ENCODE results near the gene IFT88. TPM values are rescaled to one million over a fixed set of nuclear protein-coding genes. Genes with fewer than 3 reads are reported as not detected.

Gene IFT88
- total and polyA plus RNA-seq, 9 of the 15 experiments (the other 6 are each of a cell fraction or from before 2014, with no cell fraction given) = 8.3 to 13.5 (median 10.0) TPM

DNA sequence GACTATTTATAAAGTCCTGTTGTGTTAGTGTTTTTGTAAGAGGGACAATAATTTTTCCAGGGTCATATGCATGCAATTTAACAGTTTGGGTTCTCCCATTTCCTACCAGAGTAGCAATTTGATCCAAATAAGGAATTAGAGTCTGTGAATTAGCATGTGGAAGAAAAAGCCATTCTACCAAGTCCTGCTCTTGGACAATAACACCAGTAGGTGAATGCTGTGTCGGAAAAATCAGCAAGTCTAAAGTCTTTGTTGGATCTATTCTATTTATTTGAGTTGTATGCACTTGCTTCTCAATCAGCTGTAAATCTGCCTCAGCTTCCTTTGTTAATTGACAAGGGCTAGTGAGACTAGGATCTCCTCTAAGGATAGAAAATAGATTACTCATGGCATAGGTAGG is 115.1 kb downstream of the IFT88 start (continued):
- no peak for TF ChIP-seq ZNF584 (CRISPR knock-in tag; IDR thresholded peaks at IDR 0.05; ENCODE audit: low read depth)
- TF ChIP-seq, protein P1, sequence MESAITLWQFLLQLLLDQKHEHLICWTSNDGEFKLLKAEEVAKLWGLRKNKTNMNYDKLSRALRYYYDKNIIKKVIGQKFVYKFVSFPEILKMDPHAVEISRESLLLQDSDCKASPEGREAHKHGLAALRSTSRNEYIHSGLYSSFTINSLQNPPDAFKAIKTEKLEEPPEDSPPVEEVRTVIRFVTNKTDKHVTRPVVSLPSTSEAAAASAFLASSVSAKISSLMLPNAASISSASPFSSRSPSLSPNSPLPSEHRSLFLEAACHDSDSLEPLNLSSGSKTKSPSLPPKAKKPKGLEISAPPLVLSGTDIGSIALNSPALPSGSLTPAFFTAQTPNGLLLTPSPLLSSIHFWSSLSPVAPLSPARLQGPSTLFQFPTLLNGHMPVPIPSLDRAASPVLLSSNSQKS (CRISPR knock-in tag; IDR thresholded peaks at IDR 0.05) = no peak
- no peak for TF ChIP-seq ELF2 (CRISPR knock-in tag; IDR thresholded peaks at IDR 0.05)
- TF ChIP-seq ZNF274 (IDR thresholded peaks at IDR 0.05; ENCODE audit: borderline replicate concordance, low read depth, low read length) = no peak
- TF ChIP-seq DMBX1 (CRISPR knock-in tag; IDR thresholded peaks at IDR 0.05; ENCODE audit: borderline replicate concordance) = no peak

GRCh38 chr13:20684041-20684440 is 117.1 kb downstream of the IFT88 start:
- no peak for DNase-seq (ENCODE audit: extremely low read depth in 1 of 4, low spot score in 3 of 4)
- Histone ChIP-seq H3K27me3 (ENCODE audit: control insufficient read depth in 2 of 2, insufficient read depth in 2 of 2, low read length in 2 of 2) (no peaks in the 10 kb centered on the region), H3K4me3 (no peak overlapping the region), H3K27ac (ENCODE audit: extremely low read depth, low read depth, low read length) (no peak overlapping the region), H3K9me3 (replicated peaks; ENCODE audit: control insufficient read depth, insufficient read depth, low read depth, low read length) (no peaks in the 10 kb centered on the region), H3K36me3 (ENCODE audit: control insufficient read depth, insufficient read depth, low read length) (no peaks in the 10 kb centered on the region), H3K79me2 (ENCODE audit: control insufficient read depth, insufficient read depth, low read length) (no peaks in the 10 kb centered on the region), H3K4me1 (replicated peaks in 1 of 2; ENCODE audit: control insufficient read depth in 2 of 2, insufficient read depth in 2 of 2, low read length in 2 of 2) (no peaks in the 10 kb centered on the region; a peak in 1 of 5 replicates), H3K4me2 (ENCODE audit: insufficient read depth, low read length) (no peak overlapping the region), H2AFZ (ENCODE audit: low read depth, low read length) (no peak overlapping the region), H3K9ac (ENCODE audit: insufficient read depth in 1 of 2, low read depth in 2 of 2, low read length in 2 of 2) (no peak overlapping the region), H3K9me1 (ENCODE audit: control insufficient read depth, insufficient read depth, low read length) (no peaks in the 10 kb centered on the region), H4K20me1 (replicated peaks; ENCODE audit: control insufficient read depth, insufficient read depth, low read length) (no peaks in the 10 kb centered on the region)
- FAIRE-seq = no peak
- in situ Hi-C loops (cut with MboI) (no loop called here), intact Hi-C loops (cut with micrococcal nuclease) (no loop called here)
- TF ChIP-seq PCBP1 (IDR thresholded peaks at IDR 0.05; ENCODE audit: low read depth, low read length, poor library complexity, severe bottlenecking) (no peak), ERF (CRISPR knock-in tag; IDR thresholded peaks at IDR 0.05) (no peak), MCM7 (IDR thresholded peaks at IDR 0.05) (no peak), KDM2B (CRISPR knock-in tag; IDR thresholded peaks at IDR 0.05) (no peak), ASH1L (IDR thresholded peaks at IDR 0.05; ENCODE audit: borderline replicate concordance, low read depth, partially characterized antibody) (no peak), TCF7 (IDR thresholded peaks at IDR 0.05; ENCODE audit: borderline replicate concordance) (no peak), C11orf30 (IDR thresholded peaks at IDR 0.05; ENCODE audit: low read depth) (no peak), ZNF57 (CRISPR knock-in tag; IDR thresholded peaks at IDR 0.05) (no peak), ZNF408 (CRISPR knock-in tag; IDR thresholded peaks at IDR 0.05; ENCODE audit: low read depth) (no peak), IRF9 (tag; IDR thresholded peaks at IDR 0.05) (no peak), EGR1 (conservative IDR thresholded peaks at IDR 0.05) (no peak), ZNF668 (CRISPR knock-in tag; IDR thresholded peaks at IDR 0.05) (no peak), PURB (CRISPR knock-in tag; IDR thresholded peaks at IDR 0.05; ENCODE audit: low read depth) (no peak), SP1 (CRISPR knock-in tag; IDR thresholded peaks at IDR 0.05) (no peak)
- ChIA-PET CTCF (ENCODE audit: low intra/inter-chr PET ratio) (no interaction called here), POLR2A (no interaction called here)
- BruUV-seq (replicated peaks) = no TSS peak
- 40% methylated on average over 1 of the region's 4 CpGs for WGBS (ENCODE audit: insufficient coverage, low coverage, missing lambda C conversion rate)
- no peak for ATAC-seq

Measured in K562 (cell line).